ENCODE data around the gene MYOM1.
"Not testable (repeated sequence)": the region's sequence is repeated elsewhere in the genome, so short reads cannot be mapped to it uniquely, and the experiment has no call there.

The MYOM1 gene

DNA sequence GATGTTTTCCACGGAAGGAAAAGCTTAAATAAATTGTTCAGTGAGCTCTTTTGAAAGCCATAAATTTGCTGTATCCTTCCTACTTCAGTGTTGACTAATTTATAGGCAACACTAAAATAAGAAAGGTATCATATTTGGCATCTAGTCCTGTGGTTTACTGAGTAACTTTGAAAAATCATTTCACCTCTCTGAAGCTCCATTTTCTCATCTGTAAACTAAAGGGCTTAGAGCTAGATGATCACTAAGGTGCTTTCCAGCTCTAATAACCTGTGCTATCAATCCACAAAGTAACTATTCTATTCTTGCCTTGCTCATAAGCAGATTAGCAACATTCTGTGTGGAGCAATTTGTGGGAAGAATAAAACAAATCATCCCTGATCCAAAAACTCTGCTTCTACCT, 3.6 kb upstream of the MYOM1 start:
- TF ChIP-seq, protein P1, sequence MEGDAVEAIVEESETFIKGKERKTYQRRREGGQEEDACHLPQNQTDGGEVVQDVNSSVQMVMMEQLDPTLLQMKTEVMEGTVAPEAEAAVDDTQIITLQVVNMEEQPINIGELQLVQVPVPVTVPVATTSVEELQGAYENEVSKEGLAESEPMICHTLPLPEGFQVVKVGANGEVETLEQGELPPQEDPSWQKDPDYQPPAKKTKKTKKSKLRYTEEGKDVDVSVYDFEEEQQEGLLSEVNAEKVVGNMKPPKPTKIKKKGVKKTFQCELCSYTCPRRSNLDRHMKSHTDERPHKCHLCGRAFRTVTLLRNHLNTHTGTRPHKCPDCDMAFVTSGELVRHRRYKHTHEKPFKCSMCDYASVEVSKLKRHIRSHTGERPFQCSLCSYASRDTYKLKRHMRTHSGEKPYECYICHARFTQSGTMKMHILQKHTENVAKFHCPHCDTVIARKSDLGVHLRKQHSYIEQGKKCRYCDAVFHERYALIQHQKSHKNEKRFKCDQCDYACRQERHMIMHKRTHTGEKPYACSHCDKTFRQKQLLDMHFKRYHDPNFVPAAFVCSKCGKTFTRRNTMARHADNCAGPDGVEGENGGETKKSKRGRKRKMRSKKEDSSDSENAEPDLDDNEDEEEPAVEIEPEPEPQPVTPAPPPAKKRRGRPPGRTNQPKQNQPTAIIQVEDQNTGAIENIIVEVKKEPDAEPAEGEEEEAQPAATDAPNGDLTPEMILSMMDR (IDR thresholded peaks at IDR 0.05; ENCODE audit: low read depth, low read length, missing control alignments), result no peak
- DNase-seq (ENCODE audit: extremely low read depth, low read depth), result no peak
- no peak overlapping the region for H3K4me3 ChIP-seq (replicated peaks; ENCODE audit: low read depth, low read length)

DNA sequence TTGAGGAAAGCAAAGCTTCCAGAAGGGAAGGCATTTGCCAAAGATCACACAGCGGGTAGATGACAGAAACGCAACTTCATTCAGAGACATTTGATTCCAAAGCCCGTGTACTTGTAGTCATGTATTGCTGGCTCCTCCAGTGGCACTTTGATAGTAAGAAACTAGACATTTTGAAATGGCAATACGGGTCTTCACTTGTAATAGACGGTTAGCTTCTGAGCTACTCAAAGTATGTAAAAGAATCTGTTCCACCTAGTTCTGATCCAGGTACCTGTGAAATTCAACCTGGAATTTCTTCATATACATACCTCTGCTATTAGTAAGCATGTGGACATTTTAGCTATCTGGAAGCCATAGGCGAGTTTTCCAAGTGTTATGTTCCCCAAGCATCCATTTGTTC, 1.7 kb upstream of the MYOM1 start:
- DNase-seq (ENCODE audit: extremely low read depth, low read depth), result no peak
- H3K4me3 ChIP-seq (replicated peaks; ENCODE audit: low read depth, low read length), result no peak overlapping the region
- TF ChIP-seq, protein P1 (IDR thresholded peaks at IDR 0.05; ENCODE audit: low read depth, low read length, missing control alignments), result no peak

DNA sequence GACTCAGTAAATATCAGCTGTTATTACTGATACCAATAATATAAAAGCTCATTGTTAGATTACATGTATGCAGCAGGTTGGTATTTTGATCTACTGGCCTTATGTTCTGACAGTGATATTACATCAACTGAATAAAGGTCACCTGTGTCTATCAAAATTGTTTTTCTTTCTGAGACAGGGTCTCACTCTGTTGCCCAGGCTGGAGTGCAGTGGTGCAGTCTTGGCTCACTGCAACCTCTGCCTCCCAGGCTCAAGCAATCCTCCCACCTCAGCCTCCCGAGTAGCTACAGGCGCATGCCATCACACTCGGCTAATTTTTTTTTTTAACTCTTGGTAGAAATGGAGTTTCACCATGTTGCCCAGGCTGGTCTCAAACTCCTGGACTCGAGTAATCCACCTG, 1.1 kb upstream of the MYOM1 start:
- not testable (repeated sequence) for H3K4me3 ChIP-seq (replicated peaks; ENCODE audit: low read depth, low read length); DNase-seq (ENCODE audit: extremely low read depth, low read depth)

DNA sequence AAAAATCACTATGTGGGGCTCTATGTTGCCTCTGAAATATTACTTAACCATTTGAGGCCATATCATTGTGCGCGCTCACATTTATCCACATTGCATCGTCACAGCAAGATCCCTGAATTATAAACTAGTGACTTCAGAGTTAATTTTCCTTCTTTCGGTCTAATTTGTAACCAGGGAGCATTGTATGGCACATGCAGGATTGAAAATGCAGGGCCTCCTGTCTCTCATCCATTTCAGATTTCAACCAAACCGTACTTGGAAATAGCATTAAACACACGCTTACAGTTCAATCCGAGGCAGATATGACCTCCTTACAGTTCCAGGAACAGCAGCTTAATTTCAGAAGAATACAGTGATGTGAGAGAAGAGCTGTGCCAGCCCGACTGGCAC, 532 bp downstream of the MYOM1 start:
- H3K4me3 ChIP-seq (replicated peaks; ENCODE audit: low read depth, low read length), result no peak overlapping the region
- no peak for DNase-seq (ENCODE audit: extremely low read depth, low read depth)
- TF ChIP-seq, protein P1 (IDR thresholded peaks at IDR 0.05; ENCODE audit: low read depth, low read length, missing control alignments), result no peak

DNA sequence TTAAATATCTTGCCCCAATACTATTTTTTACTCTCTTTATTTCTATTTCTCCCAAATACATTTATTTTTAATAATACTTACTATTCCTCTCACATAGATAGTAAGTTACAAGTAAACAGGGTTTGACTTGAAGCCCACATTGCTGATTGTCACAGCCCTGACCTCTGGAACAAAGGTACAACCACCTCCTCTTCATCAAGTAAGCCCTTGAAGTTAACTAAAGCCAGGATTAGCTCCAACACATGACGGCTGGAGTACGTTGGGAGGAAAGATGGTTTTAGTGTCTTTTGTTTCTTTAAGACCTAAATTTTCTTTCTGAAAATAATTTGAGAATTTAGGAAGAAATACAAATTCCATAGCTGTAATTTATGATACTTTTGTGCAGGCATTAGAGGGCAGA, 949 bp downstream of the MYOM1 start:
- TF ChIP-seq, protein P1 (IDR thresholded peaks at IDR 0.05; ENCODE audit: low read depth, low read length, missing control alignments), result no peak
- DNase-seq (ENCODE audit: extremely low read depth, low read depth), result no peak
- no peak overlapping the region for H3K4me3 ChIP-seq (replicated peaks; ENCODE audit: low read depth, low read length)

DNA sequence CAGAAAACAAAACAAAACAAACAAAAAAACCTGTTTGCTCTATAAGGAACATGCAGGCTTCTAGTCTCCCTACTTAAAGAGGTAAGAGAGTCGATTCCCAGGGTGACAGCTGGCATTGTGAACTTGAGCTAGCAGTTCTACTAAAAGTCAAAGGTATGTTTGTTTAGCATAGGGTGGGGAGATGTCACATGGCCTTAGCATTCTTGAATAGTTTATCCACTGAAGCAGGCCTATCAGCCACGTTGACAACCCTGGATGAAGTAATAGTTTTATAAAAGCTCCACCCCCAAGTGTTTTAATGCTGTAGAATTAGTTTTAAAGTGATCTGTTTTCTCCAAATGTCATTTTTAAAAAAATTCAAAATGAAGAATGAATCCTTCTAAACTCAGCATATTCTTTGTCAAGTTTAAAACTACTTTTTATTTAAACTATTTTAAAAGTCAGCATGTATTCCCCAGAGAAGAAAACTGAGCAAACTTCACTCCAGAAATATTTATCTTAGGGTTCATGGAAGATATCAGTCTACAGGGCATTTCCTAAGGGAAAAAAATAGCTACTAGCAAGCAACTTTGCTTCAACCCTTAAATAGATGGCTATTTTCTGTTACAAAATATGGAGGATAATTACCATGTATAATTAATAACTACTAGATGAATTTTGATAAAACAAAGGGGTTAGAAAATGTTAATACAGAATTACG, 1.7 kb downstream of the MYOM1 start:
- TF ChIP-seq, protein P1 (IDR thresholded peaks at IDR 0.05; ENCODE audit: low read depth, low read length, missing control alignments), result no peak
- no peak overlapping the region for H3K4me3 ChIP-seq (replicated peaks; ENCODE audit: low read depth, low read length)
- DNase-seq (ENCODE audit: extremely low read depth, low read depth), result no peak

DNA sequence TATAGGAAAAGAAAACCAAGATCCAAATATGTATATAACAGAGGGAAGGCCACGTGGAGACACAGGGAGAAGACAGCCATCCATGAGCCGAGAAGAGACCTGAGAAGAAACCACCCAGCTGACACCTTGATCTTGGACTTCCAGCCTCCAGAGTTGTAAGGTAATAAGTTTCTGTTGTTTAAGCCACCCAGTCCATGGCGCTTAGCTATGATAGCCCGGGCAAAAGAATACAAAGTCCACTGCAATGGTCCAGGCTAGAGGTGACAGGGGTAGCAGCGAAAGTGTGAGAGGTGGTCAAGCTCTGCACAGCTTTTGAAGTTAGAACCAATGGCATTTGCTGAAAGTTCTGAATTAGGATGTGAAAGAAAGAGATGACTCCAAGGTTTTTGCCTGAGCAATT, 2.8 kb downstream of the MYOM1 start:
- H3K4me3 ChIP-seq (replicated peaks; ENCODE audit: low read depth, low read length), result no peak overlapping the region
- DNase-seq (ENCODE audit: extremely low read depth, low read depth), result no peak
- TF ChIP-seq, protein P1 (IDR thresholded peaks at IDR 0.05; ENCODE audit: low read depth, low read length, missing control alignments), result no peak

Data from HFF-Myc (cell line).